ENCODE results near the gene CBLL1. TPM values are rescaled to one million over a fixed set of nuclear protein-coding genes. Genes with fewer than 3 reads are reported as not detected.

Gene CBLL1
- total RNA-seq: 23.5 TPM

DNA sequence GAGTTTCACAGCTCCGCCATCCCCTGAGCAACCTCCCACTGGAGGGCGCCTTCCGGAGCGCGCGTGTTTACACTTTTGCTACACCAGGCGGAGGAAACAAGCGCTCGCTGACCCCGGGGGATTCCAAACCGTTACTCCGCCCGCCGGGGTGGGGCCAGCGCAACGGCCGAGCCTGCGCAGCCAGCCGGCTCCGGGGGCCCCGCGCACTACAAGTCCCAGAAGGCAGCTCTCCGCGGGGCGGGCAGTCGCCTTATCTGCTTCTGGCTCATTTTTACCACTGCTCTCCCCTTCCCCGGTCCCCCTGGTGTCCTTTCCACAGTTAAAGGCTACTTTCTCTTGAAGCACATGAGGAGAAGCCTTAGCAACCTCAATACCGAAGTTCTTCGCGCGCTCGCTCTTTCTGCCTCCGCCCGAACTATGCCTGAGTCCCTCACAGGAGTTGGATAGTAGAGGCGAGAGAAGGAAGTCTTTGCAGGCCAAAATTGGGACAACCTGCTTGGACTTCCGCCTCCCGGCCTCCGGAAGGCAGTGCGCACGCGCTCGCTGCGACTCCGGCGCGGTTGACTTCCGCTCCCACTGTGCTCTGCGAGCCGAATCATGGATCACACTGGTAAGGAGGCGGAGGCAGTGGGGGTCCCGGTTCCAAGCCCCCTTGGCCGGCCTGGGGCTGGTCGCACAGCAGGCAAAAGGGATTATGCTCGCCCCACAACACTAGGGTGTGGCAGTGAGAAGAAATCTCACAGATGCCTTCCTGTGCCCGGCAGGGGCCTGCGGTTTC, at the start of gene CBLL1:
TSS of gene CBLL1 (plus strand) at position 576 of the 778 bp plus-strand sequence. CDS start at position 598, 22 bp downstream.
- DNase-seq (ENCODE audit: low spot score): peak; percentile 97

- DNase-seq (ENCODE audit: low spot score): no peak
These were observed 49.6 kb upstream of the CBLL1 start for GRCh38 chr7:107694386-107694785.

GRCh38 chr7:107696330-107696946, 47.5 kb upstream of the CBLL1 start:
- DNase-seq (ENCODE audit: low spot score): no peak

GRCh38 chr7:107697321-107698049, 46.5 kb upstream of the CBLL1 start:
- DNase-seq (ENCODE audit: low spot score): no peak

DNA sequence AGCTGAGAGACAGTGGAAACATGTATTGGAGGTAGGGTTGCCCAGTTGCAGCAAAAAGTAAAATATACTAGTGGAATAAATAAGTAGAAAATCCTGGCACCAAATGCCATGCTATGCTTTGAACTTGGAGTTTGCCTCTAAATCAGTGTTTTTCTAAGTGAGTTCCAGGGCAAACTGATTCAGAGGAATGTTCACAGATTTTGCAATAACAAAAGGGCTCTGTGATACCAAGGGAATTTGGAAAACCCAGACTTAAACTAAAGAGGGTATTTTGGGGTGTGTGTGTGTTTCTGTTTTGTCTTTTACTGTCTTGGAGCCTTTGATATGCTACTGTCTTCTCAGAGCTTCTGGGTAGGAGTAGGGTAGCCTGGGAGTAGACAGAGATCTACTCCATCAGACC, 43.4 kb upstream of the CBLL1 start:
- DNase-seq (ENCODE audit: low spot score): no peak

DNA sequence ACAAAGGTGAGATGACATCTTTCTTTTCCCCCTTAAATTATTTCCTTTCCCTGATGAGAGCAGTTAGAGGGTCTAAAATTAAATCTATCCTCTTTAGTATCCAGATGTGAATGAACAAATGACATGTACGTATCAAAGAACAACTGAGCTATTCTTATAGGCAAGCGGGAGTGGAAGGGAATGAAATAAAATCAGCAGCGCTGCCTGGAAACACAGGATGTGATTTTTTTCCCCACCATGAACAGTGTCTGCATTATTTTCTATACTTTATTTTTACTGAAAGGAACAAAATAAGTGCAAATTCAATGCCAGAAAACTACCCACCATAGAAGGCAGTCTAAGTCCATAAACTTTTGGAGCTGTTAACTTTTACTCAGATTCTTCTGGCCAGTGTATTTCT, 42.8 kb upstream of the CBLL1 start:
- DNase-seq (ENCODE audit: low spot score): no peak

DNA sequence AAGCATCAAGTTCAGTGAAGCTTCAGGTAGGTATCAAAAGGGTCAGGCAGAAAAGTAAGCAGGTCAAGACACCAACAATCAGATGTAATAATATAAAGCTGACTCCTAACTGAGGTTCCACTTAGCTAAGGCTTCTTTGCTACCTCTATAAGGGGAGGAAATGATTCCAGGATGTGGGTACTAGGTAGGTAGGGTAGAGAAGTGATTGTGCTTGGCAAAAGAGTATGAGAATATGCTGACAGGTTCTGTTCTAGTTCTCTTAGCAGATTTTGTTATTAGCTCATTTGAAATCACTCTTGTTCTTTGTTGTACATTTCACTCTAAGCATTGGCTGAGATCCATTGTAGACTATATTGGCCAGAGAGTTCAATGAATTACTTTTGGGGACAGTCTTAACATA, 40.7 kb upstream of the CBLL1 start:
- no peak for DNase-seq (ENCODE audit: low spot score)

- DNase-seq (ENCODE audit: low spot score): no peak
These were observed 40.1 kb upstream of the CBLL1 start for GRCh38 chr7:107703872-107704271.

DNA sequence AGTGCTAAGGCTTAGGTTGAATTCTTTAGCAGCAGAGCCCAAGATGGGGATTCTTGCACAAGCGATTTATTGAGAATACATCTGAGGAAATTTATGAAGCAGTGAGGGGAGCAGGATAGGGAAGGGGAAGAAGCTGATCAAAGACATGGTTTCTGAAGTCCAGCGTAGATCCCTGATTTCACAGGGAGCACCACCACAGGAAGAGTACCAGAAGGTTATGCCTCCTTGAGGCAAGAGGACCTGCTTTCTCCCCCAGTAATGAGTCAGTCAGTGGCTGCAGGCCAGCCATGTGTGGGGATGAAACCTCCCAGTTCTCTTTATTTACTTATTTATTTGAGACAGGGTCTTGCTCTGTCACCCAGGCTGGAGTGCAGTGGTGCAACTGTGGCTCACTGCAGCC, 35.0 kb upstream of the CBLL1 start:
- DNase-seq (ENCODE audit: low spot score): no peak

GRCh38 chr7:107711301-107711700, 32.6 kb upstream of the CBLL1 start:
- no peak for DNase-seq (ENCODE audit: low spot score)

DNA sequence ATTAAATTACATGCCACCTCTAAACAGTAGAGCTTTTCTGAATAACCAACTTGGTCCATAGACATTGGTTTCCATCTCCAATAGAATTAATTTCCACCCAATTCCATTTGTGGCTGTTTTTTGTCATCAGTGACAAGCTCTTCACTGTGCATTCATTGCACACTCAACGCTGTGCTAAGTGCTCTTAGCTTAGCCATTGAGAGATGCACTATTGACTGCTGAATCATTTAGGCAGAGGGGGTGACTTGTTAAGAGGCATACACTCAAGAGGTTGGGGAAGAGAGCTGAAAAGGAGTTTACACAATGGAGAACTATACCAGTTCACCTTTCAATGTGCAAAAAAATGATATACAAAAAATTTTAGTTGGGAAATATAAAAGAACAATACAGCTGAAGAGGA, 31.9 kb upstream of the CBLL1 start:
- no peak for DNase-seq (ENCODE audit: low spot score)

- no peak for DNase-seq (ENCODE audit: low spot score)
These were observed 31.0 kb upstream of the CBLL1 start for GRCh38 chr7:107712896-107713295.

DNA sequence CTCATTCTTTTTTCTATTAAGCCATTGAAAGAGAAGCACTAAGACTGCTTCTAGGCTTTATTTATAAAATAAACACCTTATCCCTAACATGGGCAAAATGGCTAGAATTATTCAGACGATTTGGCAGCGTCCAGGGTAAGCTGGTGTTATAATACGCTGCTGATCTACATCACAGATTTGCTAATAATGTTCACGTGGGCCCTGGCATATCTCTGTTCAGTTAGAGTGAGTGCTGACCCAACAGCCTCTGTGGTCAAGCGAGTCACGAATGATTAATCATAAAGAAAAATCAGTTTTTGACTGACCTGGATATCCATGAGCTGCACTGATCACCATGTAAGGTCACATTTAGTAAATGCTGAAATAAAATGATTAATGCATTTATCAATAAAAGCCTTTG, 28.4 kb upstream of the CBLL1 start:
- DNase-seq (ENCODE audit: low spot score): no peak

DNA sequence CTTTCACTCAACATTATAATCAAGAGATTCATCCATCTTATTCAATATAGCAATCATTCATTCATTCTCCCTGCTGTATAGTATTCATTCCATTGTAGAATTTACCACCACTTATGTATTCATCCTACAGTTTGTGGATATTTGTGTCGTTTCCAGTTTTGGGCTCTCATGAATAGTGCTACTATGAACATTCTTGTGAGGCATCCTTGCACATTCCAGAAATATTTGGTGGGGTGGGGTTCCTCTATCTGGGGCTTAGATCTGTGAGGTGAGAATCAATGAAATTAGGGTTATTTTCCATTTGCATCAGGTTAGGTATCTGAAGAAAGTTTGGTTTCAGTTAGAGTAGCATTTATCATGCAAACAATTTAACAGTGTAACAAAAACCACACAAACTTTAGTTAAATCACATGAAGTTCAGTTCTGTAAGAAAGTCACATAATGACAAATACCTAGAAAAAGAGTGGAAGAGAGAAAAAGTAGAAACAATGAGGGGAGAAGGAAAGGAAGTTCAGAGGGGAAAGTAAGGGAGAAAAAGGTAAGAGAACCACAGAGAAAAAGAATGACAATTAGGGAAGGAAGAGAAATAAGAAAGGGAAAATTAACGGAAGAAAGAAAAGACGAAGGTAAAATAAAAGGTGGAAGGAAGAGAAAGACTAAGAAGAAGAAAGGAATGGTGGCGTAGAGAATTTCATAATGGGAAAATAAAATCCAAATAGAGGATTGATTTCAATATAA, 25.3 kb upstream of the CBLL1 start:
- no peak for DNase-seq (ENCODE audit: low spot score)

DNA sequence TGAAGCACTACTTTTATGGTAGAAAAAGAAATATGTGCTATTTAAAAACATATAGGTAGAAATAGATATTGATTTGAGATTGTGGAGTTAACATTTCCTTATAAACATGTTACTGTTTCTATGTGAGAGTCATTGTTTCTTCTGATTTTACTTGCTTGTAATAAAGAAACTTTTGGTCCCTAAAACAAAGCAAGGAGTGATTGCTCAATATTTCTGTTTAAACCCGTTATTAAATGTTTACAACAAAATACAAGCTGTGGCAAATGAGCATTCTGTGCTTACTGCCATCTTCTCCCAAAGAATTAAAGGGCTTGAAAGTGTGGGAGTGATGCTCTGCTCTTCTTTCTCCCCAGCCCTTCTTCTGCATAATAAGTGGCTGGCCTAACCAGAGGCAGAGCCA, 22.7 kb upstream of the CBLL1 start:
- DNase-seq (ENCODE audit: low spot score): no peak

- no peak for DNase-seq (ENCODE audit: low spot score)
These were observed 20.7 kb upstream of the CBLL1 start for GRCh38 chr7:107723255-107723654.

DNA sequence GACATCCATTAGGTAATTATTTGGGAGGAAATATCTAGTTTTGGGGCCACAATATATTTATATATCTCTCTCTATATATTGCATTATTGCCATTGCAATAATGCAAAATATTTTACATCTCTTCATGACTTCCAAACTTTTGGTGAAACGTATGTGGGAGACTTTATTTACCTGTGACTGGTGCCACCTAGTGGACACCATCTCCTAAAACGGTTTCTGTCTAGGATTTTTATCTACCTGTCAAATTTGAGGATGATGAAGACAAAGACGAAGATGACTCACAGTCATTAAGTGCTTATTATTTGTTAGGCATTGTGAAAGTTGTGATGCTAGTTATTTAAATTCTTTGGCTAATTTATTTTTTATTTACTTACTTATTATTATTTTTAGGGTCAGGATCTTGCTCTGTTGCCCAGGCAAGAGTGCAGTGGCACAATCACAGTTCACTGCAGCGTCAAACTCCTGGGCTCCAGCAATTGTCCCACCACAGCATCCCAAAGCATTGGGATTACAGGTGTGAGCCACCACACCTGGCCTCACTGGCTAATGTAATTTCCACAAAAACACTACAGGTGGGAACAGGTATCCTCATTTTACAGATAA, 18.7 kb upstream of the CBLL1 start:
- peak; percentile 41 for DNase-seq (ENCODE audit: low spot score)

- no peak for DNase-seq (ENCODE audit: low spot score)
These were observed 17.4 kb upstream of the CBLL1 start for GRCh38 chr7:107726356-107727130.

DNA sequence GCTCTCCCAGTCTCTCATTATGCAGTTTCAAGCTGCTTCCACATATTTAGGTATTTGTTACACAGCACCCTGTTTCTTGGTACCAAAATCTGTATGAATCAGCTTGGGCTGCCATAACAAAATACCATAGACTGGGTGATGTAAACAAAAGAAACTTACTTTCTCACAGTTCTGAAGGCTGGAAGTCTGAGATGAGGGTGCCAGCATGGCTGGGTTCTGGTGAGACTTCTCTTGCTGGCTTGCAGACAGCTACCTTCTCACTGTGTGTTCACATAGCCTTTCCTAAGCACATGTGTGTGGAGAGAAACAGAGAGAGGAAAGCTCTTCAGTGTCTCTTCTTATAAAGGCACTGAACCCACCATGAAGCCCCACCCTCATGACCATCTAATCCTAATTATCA, 15.7 kb upstream of the CBLL1 start:
- no peak for DNase-seq (ENCODE audit: low spot score)

DNA sequence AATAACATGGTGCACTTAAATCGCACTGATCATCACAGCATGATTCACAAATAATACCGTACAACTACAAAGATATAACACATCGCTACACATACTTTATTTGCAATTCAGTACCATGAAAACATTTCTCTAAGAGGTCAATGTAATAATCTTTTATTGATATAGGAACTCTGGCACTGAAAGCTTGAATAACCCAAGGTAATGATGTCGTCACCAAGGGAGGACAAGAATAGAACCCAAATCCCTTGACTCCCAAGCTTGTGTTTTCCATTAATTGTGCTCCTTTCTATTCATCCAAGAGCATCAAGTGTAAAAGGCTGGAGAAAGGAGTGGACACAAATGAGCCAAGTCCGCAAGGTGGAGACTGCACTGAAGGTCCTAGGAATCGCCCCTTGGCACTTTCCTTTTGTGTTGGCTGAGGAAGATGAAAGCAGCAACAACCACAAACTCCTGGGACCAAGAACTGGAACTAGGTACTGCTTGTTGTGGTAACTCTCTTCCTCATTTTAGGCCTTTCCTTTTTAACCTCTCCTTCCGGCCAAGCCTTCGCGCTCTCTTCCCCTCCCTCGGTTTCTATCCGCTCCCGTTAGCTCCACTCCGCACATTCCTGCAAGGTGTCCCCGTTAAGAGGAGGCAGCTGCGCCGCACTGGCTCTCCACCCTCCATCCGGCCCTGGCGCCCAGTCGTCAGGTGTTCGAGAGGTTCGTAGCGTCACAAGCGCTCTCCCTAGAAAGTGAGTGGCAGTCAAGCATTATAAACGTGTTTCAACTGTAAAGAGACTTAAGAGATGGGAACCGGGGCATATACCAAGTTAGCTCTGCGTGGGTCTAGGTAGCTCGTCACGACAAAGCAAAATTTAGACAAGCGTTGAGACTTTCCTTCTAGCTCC, 1.0 kb upstream of the CBLL1 start:
- no peak for DNase-seq (ENCODE audit: low spot score)
